Measurements from ENCODE around the gene NOC2L.

The NOC2L gene

GRCh38 chr1:913491-914130, 45.4 kb downstream of the NOC2L start:
- no peak for DNase-seq

- DNase-seq, result no peak
Measured at GRCh38 chr1:912740-913301, 46.2 kb downstream of the NOC2L start.

- DNase-seq, result no peak
Measured at GRCh38 chr1:911875-912739, 46.9 kb downstream of the NOC2L start.

GRCh38 chr1:910881-911721, 48.0 kb downstream of the NOC2L start:
- no peak for DNase-seq

- no peak for DNase-seq
Measured at GRCh38 chr1:910311-910880, 48.7 kb downstream of the NOC2L start.

GRCh38 chr1:909861-910310, 49.2 kb downstream of the NOC2L start:
- DNase-seq, result no peak

- no peak for DNase-seq
Measured at GRCh38 chr1:908661-909060, 50.4 kb downstream of the NOC2L start.

GRCh38 chr1:907611-908451, 51.2 kb downstream of the NOC2L start:
- DNase-seq, result no peak

GRCh38 chr1:906600-907420, 52.2 kb downstream of the NOC2L start:
- DNase-seq, result no peak

GRCh38 chr1:905811-906599, 53.1 kb downstream of the NOC2L start:
- no peak for DNase-seq

GRCh38 chr1:905071-905749, 53.8 kb downstream of the NOC2L start:
- DNase-seq, result no peak

- DNase-seq, result peak; percentile 80 to 82
Measured at GRCh38 chr1:904310-904950, 54.6 kb downstream of the NOC2L start.

- DNase-seq, result no peak
Measured at GRCh38 chr1:903721-904271, 55.3 kb downstream of the NOC2L start.

GRCh38 chr1:903305-903704, 55.8 kb downstream of the NOC2L start:
- DNase-seq, result no peak

GRCh38 chr1:902802-903201, 56.3 kb downstream of the NOC2L start:
- DNase-seq, result no peak

GRCh38 chr1:901108-901859, 57.8 kb downstream of the NOC2L start:
- DNase-seq, result no peak

GRCh38 chr1:899636-900317, 59.3 kb downstream of the NOC2L start:
- no peak for DNase-seq
